ENCODE results near the gene CD28. TPM values are rescaled to one million over a fixed set of nuclear protein-coding genes. Genes with fewer than 3 reads are reported as not detected.

Gene CD28
- total and polyA plus RNA-seq, 2 donors (not counting 3 experiments of a cell fraction or from before 2014, with no cell fraction given), result 0.15 TPM; not detected in 1

GRCh38 chr2:203683421-203683820 lies 23.0 kb upstream of the CD28 start:
- H3K9ac ChIP-seq (replicated peaks; ENCODE audit: extremely low read depth, insufficient read depth, low read length), result peak overlapping the region; percentile 75
- dilution Hi-C loops (cut with MboI; ENCODE audit: extremely low pct_ligation_motif_present, low sequenced_read_pairs), result no loop called here
- H3K27me3 ChIP-seq (ENCODE audit: control insufficient read depth in 2 of 2, insufficient read depth in 2 of 2, low read length in 2 of 2), result no peaks in the 10 kb centered on the region
- H3K4me3 ChIP-seq (replicated peaks in 1 of 3; ENCODE audit: insufficient read depth in 1 of 3, low read depth in 1 of 3, low read length in 3 of 3), result no peak overlapping the region
- no peaks in the 10 kb centered on the region for H3K9me1 ChIP-seq (replicated peaks; ENCODE audit: control insufficient read depth, extremely low read depth, insufficient read depth, low read length)
- peak overlapping the region; percentile 98 for H3K27ac ChIP-seq (ENCODE audit: insufficient read depth, low read depth, low read length)
- ChIA-PET CTCF (interaction anchor here (1.0 to 4.7 kb wide), 3 partner anchors 97 to 132 kb away, joined by 3 to 25 read pairs (median 4); no protein-coding TSS in a partner anchor), POLR2A (interaction anchor here (0.9 to 1.4 kb wide), 2 partner anchors 8 to 9 kb away, joined by 3 read pairs; no protein-coding TSS in a partner anchor)
- TSS peak; percentile 24 for BruUV-seq (replicated peaks)
- TF ChIP-seq EZH2 (IDR thresholded peaks at IDR 0.05; ENCODE audit: borderline replicate concordance, low read depth, low read length, severe bottlenecking), result no peak
- TF ChIP-seq FOS (IDR thresholded peaks at IDR 0.05; ENCODE audit: borderline replicate concordance, insufficient read depth, low read length), result no peak
- no peak for TF ChIP-seq JUN (IDR thresholded peaks at IDR 0.05; ENCODE audit: borderline replicate concordance, insufficient read depth, insufficient read length, low read depth)
- TF ChIP-seq CTCF (IDR thresholded peaks at IDR 0.05; ENCODE audit: extremely low read depth in 1 of 2, insufficient read depth in 1 of 2, low read depth in 1 of 2, low read length in 2 of 2), result no peak
- TF ChIP-seq GATA2 (IDR thresholded peaks at IDR 0.05; ENCODE audit: insufficient read depth, insufficient read length, low read depth, low read length), result no peak
- TF ChIP-seq MYC (IDR thresholded peaks at IDR 0.05; ENCODE audit: low read depth, low read length), result no peak
- no peak for TF ChIP-seq POLR2A (IDR thresholded peaks at IDR 0.05; ENCODE audit: low read depth, low read length)
- TF ChIP-seq MAX (IDR thresholded peaks at IDR 0.05; ENCODE audit: insufficient read depth, insufficient read length), result no peak
- TF ChIP-seq POLR2AphosphoS5 (IDR thresholded peaks at IDR 0.05; ENCODE audit: insufficient read depth, low read depth, low read length), result no peak
- intact Hi-C loops (cut with micrococcal nuclease), result loop anchor here (1.0 to 10.0 kb wide), 6 partner anchors 9 to 1049 kb away; partner anchors contain the start of genes ABI2 and FAM117B
- peak overlapping the region; percentile 46 for H3K4me2 ChIP-seq (ENCODE audit: insufficient read depth, low read length)
- no peaks in the 10 kb centered on the region for H3K9me3 ChIP-seq (replicated peaks; ENCODE audit: control insufficient read depth, insufficient read depth, low read length)
- H3K4me1 ChIP-seq (ENCODE audit: control insufficient read depth, extremely low read depth, insufficient read depth, low read length), result peaks cover 52% of the 10 kb centered on the region
- H2AFZ ChIP-seq (ENCODE audit: low read depth, low read length), result peak overlapping the region; percentile 6
- DNase-seq (ENCODE audit: low read depth, low spot score) (peak; percentile 50), FAIRE-seq (peak; percentile 40)
- H3K36me3 ChIP-seq (ENCODE audit: control insufficient read depth in 2 of 2, extremely low read depth in 1 of 2, insufficient read depth in 2 of 2, low read length in 2 of 2), result no peaks in the 10 kb centered on the region
- H4K20me1 ChIP-seq (replicated peaks; ENCODE audit: control insufficient read depth, extremely low read depth, insufficient read depth, low read length), result no peaks in the 10 kb centered on the region
- no peaks in the 10 kb centered on the region for H3K79me2 ChIP-seq (ENCODE audit: control insufficient read depth, insufficient read depth, low read length)
